ENCODE measurements around the gene BANK1.

Gene BANK1, protein sequence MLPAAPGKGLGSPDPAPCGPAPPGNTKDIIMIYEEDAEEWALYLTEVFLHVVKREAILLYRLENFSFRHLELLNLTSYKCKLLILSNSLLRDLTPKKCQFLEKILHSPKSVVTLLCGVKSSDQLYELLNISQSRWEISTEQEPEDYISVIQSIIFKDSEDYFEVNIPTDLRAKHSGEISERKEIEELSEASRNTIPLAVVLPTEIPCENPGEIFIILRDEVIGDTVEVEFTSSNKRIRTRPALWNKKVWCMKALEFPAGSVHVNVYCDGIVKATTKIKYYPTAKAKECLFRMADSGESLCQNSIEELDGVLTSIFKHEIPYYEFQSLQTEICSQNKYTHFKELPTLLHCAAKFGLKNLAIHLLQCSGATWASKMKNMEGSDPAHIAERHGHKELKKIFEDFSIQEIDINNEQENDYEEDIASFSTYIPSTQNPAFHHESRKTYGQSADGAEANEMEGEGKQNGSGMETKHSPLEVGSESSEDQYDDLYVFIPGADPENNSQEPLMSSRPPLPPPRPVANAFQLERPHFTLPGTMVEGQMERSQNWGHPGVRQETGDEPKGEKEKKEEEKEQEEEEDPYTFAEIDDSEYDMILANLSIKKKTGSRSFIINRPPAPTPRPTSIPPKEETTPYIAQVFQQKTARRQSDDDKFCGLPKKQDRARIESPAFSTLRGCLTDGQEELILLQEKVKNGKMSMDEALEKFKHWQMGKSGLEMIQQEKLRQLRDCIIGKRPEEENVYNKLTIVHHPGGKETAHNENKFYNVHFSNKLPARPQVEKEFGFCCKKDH

DNA sequence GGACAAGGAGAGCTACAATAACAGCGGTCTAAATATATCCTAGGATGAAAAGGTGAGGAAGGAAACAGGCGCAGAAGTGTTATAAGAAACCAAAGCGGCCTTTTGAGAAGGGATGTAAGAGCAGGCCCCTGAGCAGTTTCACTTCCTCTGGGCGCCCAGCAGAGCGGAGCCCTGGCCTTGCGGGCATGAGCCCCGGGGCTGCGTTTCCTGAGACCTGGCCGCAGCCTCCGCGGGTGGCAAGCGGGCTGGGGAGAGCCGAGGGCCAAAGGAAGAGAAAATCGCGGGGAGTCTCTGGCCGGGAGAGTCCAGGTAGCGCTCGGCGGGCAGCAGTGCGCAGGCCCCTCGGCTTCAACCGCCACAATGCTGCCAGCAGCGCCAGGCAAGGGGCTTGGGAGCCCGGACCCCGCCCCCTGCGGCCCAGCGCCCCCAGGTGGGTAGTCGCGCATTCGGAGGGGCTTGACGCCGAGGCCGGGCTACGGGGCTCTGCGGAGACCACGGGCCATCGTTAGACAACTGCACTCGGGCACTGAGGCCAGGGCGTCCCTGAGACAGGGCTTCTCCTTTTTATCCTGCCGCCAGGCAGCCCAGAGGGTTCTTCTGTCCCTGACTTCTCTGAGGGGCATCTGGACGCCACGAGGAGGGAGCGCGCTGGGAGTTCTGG lies at the start of gene BANK1:
BANK1 (plus strand) TSS at position 210 of the 661 bp plus-strand sequence; CDS start at position 361, 151 bp downstream.
- peak; percentile 87 for DNase-seq

DNA sequence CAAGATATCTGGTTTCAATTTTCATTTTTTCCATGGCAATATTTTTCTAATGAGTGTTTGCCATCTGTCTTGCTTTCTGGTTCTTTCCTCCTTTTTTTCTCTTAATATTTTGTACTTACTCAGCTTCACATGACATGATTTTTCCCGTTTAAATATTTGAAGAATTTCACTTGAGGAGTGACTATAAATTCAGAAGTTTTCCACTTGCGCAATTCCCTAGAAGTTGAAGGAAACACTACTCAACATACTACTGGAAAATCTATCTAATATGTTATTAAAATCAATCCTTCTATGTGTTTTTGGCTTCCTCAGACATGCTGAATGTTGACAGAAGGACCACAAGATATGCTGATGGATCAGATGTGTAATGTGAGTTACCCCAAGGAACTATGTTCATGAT lies 36.8 kb upstream of the BANK1 start:
- no peak for DNase-seq

DNA sequence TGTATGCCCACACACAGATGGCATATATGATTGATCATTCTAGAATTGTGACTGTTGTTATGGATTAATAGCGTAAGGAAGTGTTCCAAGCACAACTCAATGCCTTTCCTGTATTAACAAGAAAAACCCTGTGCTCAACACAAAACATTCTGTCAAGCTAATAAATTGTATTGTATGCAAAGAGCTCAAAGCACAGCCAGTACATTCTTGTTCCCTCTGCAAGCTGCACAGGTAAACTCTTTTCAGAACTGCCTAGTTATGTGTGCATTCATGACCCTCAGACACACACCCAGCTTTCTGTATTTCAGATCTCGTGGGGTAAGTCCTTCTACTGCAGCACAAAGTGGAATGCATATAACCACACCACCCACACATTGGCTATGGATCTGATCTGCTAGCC lies 34.3 kb upstream of the BANK1 start:
- DNase-seq, result no peak

DNA sequence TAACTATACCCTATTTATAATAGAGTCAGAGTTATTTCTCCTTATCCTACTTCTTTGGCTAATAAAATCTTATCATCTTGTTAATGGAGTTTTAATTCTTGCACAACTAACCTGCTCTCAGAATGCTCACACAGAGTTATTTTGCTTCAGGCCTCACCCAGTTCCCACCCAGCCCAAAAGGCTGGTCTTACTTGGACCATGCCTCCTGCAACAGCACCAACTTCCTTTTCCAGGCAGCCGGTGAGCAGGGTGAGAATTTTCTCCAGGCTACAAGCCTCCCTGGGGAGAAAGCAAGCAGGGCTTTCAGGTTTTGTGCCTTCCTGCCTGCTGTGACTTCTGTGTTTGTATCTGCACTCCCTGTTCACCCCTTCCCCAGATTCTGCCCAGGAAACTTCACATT lies 29.1 kb upstream of the BANK1 start:
- DNase-seq, result no peak

DNA sequence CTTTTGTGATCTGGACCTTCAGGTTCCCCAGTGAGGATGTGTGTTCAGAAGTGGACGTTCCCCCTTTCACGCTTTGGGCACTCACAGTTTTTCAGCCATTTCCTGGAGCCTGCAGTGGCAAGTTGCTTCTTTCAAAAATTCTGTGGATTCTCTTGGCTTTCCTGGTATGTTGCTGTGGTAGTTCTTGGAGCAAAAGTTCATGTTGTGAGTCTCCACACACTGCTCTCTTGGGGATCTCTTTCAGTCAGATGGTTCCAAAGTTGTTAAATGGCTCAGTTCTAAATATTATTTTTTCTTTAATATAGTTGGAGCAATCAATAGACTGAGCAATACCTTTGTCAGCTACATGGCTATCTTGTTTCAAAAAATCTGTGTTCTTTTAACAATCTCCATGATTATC lies 28.5 kb upstream of the BANK1 start:
- no peak for DNase-seq

DNA sequence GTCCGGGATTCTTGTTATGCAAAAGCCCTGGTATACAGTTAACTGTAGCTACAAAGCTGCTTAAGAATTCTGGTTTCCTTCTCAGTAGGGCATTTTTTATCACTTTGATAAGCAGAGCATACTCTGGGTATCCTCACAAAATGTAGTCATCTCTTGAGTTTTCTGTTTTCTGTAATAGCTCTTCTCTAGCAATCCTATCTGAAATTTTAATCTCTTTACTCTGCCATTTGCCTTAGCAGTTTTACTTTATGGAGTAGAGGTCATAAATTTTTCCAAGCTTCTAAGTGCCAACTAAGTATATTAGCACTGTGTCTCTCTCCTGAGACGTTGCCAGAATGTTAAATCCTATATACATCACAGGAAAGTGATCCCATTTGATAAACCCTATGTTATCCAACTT lies 28.0 kb upstream of the BANK1 start:
- no peak for DNase-seq

DNA sequence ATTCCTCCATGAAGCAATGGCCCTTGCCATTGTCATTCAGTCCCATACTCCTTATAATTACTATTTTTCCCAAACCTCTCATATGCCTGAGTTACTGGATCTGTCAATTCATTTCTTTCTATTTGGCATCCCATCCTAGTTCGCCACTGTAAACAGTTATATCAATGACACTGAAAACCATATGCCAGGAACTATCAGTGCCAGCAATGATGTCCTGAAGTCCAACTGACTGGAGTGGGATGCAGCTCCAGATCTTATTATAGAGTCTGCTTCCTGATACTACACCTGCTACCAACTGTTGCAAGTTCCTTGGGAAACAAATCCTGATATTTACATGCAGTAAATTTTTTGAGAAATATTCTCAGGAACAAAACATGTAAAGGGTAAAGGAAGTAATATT lies 27.0 kb upstream of the BANK1 start:
- DNase-seq, result no peak

DNA sequence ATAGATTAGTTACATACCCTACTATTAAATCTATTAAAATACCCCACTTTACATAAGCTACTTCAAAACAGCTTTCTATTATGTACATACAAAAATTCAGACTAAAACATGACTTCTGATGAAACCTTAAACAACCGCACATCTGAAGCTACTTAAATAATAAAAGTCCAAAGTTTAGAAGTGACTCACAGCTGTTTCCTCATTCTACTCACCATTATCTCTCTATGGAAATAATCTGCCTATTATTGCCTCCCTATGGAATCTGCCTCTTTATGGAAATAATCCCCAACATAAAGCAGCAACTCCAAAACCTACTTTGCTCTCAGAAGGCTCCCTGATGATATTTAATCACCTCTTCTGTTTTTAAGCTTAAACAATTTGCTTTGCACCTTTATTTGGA lies 15.7 kb upstream of the BANK1 start:
- no peak for DNase-seq

DNA sequence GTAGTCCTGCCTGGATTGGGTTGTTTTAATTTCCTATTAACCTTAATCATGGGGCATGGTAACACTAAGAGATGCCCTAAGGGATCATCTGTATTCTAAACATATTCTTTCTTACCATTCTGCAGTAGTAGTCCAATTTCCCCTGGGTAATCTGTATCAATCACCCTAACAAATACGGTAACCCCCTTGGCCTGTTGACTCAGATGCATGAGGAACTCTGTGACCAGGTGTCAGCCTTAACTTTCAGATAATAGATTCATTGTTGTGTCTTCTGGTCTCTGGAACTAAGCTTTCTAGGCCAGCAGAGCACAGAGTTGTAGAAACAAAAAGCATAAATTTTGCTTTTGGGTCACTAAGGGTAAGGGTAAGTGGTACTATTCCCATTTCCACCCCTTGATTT lies 13.1 kb upstream of the BANK1 start:
- DNase-seq, result no peak

DNA sequence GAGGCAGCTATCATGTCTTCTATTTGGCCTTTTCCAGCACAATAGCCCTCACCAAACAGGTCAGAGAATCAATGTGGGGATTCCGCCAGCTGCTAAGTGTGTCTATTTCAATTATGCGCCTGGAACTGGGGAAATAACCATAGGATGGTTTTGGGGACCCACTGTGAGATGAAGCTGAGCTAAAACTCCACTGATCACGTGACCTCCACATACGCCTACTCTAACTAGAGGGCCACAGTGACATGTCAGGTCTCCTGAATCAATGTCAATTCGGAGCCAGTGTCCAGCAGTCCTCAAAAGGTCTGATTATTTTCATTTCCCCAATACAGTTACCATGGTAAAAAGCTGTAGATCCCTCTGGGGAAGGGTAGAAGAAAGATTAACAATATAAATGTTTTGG lies 10.2 kb upstream of the BANK1 start:
- no peak for DNase-seq

DNA sequence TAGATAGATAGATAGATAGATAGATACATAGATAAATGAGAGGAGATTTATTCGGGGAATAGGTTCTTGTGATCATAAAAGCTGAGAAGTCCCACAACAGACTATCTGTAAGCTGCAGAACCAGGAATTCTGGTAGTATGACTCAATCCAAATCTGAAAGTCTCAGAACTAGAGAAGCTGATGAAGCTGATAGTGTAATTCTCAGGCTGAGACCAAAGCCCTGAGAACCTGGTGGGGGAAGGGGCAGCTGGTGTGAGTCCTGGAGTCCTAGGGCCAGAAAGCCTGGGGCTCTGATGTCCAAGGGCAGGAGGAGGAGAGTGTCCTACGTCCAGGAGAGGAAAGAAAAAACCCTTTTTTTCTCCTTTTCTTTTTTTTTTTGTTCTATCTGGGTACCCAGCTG lies 8.0 kb upstream of the BANK1 start:
- no peak for DNase-seq

DNA sequence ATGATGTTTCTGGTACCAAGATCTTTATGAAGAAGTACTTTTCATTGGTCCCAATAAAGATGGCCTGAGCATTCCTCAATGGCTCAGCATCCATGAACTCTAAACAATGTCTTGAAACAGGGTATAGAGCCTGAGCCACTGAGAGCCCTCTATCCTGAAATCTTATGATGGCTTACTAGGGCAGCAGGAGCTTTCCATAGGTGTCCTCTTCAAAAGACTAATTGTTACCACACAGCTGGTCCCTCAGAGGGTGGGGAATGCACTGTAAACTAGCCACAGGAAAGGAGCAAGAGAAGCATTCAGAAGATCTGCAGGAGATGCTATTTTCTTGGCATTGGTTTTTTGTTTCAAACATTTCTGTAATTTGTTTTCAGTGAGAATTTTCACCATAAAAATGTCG lies 5.6 kb upstream of the BANK1 start:
- no peak for DNase-seq

DNA sequence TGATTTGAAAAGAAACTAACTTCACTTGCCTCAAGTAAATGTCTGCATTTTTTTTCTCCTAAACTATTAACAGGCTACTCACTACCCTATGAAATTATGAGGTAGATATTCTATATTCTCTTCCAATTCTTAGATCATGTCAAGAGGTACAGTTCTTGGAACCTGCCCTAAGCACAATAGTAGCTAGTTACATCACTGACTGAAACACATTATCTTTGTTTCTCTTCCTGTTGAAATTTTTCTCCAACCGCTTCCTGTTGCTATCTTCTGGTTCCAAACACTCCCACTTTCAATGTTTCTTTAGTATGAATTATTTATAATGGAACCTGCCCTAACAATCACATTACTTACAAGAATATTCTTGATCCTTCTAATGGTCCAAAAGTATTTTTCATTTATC lies 5.0 kb upstream of the BANK1 start:
- DNase-seq, result peak; percentile 57

DNA sequence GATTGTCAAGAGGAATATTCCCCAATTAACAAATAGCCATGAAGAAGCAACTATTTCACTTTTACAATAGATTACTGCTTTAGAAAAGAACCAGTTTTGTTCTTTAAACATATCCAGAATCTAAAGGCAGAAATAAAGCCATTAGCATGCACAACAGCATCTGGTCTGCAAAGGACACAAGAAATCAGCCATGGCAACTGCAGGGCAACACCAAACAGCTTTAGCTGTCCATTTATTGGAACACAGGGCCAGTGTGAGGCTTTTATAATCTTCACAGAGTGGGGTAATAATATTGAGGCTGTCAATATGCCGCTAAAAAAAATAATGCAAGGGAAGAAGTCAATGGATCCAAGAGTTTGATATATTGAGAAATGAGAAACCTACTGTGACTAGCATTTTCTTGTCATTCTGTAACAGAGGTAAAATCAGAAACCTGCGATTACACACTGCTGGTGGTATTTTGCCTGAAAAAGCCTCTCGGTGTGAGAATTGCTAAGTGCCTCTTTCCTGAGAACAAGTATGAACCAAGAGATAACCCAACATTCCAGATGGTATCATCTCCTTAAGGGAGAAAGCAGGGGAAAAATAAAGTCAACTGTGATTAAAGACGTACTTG lies 2.7 kb upstream of the BANK1 start:
- DNase-seq, result no peak

DNA sequence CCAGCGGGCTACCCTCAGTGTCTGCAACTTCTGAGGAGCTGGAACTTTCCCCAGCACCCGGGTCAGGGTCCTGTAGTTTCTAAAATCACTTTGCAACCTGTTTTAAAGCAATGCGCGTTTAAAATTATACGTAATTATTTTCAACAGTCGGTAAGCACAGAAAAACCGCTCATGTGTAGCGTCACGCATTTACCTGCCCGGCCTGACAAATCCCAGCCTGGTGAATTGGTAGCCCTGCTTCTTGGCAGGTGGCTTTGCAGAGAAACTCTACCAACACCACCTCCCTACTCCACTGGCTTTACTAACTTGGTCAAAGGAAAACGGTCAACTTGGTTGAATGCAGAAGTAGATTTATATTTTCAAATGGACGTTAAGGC lies 640 bp downstream of the BANK1 start:
- DNase-seq, result no peak

DNA sequence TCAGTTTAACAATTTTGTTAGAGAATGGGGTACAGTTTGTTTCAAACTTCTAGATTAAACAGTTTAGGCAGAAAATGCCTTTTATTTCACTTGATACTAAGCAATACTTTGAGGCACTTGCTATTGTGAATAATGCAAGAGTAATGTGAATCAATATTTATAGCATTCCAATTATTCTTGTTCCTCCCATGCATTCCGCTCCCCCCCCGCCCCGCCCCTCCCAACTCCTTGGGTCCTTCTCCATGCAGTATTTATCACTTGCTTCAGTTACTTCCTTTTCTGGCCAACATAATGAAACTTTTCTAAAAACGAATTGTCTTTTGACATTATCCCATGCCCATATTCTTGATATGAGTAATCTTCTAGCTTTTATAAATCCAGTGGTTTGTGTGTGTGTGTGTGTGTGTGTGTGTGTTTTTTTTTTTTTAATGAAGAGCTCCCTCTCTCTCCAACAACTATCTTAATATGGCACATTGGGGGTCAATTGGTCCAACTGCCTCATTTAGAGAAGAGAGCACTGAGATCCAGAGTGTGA lies 1.6 kb downstream of the BANK1 start:
- DNase-seq, result peak; percentile 69

DNA sequence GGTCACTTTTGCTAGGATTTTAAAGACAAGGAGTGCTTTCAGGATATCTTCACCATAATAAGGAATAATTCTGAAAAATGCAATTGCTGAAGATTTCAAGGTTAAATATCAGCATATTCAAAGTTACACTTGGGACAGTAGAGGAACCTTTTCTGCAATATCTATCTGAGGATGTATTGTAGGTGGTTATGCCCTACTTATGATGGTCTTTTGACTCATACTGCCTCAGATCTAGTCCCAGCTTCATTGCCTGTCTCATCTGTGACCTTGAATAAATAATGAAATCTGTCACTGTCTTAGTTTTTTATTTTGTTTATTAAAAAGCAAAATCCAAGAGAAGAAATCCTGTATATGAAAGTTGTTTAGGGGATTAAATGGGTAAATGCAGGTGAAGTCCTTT lies 2.9 kb downstream of the BANK1 start:
- DNase-seq, result no peak

DNA sequence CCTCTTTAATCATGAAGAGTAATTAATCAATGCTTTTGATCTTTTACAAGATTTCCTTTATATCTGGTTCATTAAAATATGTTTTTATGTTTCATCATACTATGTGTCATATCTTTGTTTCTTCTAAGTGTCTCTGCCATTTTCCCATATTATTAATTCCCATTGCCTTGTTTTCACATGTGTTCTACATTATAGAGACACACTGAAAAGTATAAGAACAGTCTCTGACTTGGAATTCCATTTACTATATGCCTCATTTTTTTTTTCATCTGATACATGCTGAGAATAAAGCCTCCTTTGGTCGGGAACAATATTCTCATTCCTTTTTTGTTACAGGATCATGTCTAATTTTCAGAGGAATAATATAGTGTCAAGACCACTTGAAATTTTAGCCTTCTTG lies 4.3 kb downstream of the BANK1 start:
- DNase-seq, result no peak

DNA sequence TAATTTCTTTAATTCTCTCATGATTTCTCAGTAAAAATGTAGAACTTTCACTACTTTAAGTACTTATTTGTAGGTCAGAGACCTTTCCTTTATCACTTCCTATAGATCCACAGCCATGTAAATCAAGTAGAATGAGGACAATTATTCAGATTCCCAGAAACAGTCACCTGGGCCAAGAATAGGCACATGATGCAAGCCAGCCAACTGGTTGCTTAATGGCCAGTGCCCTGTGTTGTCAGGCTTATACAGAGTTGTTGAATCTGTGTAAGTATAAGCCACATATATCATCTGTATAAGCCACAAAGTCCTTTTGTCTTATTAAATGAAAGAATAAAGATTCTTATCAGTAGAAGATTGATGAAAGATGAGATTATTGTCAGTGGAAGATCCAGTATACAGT lies 5.2 kb downstream of the BANK1 start:
- DNase-seq, result peak; percentile 25

DNA sequence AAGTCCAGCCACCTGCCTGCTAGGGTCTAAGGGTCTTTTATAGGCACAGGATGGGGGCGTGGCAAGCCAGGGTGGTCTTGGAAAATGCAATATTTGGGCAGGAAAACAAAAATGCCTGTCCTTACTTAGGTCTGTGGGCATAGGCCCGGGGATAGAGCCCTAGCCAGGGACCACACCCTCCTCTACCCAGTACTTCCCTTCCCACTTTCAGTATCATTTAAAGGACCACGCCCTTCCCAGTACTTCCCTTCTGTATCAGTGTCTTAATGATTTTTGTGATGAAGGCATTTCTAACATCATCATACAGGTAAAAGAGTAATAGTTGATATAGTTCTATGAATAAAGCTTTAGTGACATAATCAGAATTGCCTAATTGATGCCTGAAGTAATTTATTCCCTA lies 11.4 kb downstream of the BANK1 start:
- DNase-seq, result peak; percentile 67

DNA sequence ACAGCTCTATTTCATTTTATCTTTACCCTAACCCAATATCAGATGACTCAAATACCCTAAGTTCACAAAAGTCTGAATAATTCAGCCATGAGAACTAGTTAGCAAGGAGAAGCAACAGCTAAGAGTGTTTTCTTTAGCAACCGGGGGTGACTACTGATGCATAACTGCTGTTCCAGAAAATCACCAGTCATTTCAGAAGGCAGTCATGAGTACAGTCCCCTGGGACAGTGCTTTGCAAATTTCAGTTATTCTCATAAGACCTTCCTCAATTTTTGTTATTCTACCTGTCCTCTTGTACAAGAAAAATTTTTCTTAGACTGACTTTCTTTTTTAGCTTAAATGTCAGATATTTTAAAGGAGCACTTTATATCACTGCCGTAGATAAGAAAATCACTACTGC lies 16.4 kb downstream of the BANK1 start:
- DNase-seq, result no peak

DNA sequence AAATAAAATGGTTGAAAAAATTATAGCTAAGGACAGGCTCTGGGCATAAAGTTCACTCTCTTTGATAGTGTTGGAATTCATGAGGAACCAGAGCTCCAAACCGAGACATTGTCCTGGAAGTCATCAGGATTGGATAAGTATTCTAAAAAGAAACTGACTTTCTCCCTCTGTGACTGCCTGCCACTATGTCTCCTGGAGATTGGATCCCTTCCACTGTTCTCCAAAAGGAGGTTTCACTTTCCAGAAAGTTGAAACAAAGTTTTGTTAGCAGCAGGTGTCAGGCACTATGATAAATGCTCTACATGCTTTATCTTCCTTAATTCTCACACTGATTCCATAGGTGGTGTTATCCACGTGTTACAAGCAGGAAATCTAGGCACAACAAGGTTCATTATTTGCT lies 16.8 kb downstream of the BANK1 start:
- DNase-seq, result no peak

DNA sequence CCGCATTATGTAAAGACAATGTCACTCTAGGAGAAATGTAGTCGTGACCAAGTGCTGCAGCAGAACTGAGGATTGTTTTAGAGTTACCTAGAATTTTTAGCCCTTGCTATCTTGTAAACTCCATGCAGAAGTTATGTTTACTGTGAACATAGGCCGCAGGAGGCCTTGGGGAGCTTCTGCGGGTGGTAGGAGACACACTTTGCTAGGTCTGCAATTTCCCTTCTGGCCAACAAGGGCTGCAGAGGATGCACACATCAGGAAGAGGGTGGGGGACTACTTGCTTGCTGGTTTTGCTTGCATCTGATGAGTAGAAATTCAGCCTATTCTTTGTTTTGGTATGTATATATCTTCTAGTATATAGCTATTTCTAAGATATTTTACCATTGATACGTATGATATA lies 23.1 kb downstream of the BANK1 start:
- no peak for DNase-seq
